Parathyroid adenoma (tissue), 2 donors: Measurements from ENCODE around the gene NBDY.

ENCODE experiments used
- H2AFZ ChIP-seq: fragments of 300-600 bp; sonication (generic); one replicate; pipeline ENCODE4 v1.7.0; 2017; ENCODE audit warnings: antibody characterized with exemption, mild to moderate bottlenecking
- H3K27ac ChIP-seq: fragments of 300-600 bp; sonication (generic); one replicate; pipeline ENCODE4 v1.7.0; 2017
- H3K27me3 ChIP-seq: fragments of 300-600 bp; sonication (generic); one replicate; pipeline ENCODE4 v1.7.0; 2017; ENCODE audit warnings: low read length; ENCODE audit not compliant: control insufficient read depth, insufficient read depth
- H3K36me3 ChIP-seq: fragments of 300-600 bp; sonication (generic); one replicate; pipeline ENCODE4 v1.7.0; 2017; ENCODE audit warnings: low read length; ENCODE audit not compliant: control insufficient read depth, insufficient read depth
- H3K4me1 ChIP-seq: fragments of 300-600 bp; sonication (generic); one replicate; pipeline ENCODE4 v1.7.0; 2017; ENCODE audit warnings: control low read depth
- H3K4me2 ChIP-seq: fragments of 300-600 bp; sonication (generic); one replicate; pipeline ENCODE4 v1.7.0; 2017; ENCODE audit warnings: low read length
- H3K4me3 ChIP-seq: fragments of 300-600 bp; sonication (generic); one replicate; pipeline ENCODE4 v1.7.0; 2017; ENCODE audit warnings: low read depth, low read length
- H3K79me2 ChIP-seq: fragments of 300-600 bp; sonication (generic); one replicate; pipeline ENCODE4 v1.7.0; 2017; ENCODE audit warnings: control low read depth
- H3K9ac ChIP-seq: fragments of 300-600 bp; sonication (generic); one replicate; pipeline ENCODE4 v1.7.0; 2017; ENCODE audit warnings: mild to moderate bottlenecking
- H3K9me3 ChIP-seq: fragments of 300-600 bp; sonication (generic); one replicate; pipeline ENCODE4 v1.7.0; 2017; ENCODE audit warnings: low read length; ENCODE audit not compliant: control insufficient read depth
- CTCF ChIP-seq: fragments of 300-600 bp; sonication (generic); IDR thresholded peaks from one replicate; pipeline ENCODE4 v1.7.0; 2017; ENCODE audit warnings: antibody characterized with exemption, mild to moderate bottlenecking
- donor health status: primary hyperparathyroidism.

The NBDY gene

GRCh38 chrX:56793521-56794320, 64.7 kb downstream of the NBDY start:
- no peak for TF ChIP-seq CTCF
- no peak overlapping the region for H2AFZ ChIP-seq
- no peak overlapping the region for H3K4me3 ChIP-seq

DNA sequence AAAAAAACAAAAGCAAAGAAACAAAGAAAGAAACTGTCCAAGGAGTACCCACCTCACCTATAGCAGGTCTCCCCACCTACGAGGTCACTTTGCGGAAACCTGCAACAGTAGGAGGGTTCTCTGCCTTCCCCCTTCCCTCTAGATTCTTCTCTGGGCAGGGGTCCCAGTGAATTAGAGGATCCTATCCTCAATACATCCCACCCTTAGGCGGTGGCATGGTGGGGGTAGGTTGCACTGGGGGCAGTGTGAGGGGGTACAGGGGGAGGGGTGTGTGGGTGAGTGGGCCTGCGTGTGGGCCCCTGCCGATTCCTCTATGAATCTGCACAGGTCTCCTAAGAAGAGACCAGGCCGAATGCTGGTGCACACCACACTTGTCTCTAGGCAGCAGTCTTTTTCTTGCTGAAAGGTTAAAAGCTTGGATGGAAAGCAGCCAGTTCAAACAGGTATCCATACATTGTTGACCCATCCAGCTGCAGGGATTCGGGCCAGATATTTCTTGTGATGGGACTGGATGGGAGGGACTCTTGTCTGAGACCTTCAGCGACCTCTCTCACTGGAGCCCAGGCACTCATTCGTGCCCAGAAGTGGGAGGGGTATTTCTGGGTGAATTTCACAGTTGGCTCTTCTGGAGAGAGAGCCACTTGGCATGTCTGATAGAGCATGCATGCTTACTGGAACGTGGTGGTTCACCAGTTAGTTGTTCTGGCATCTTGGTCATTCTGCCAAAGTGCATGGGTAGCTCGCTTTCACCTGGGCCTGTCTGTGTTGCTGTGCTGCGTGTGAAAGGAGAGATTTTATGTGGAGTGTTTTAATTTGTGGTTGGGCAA, 65.6 kb downstream of the NBDY start:
- no peaks in the 10 kb centered on the region for H3K79me2 ChIP-seq
- H3K4me2 ChIP-seq: no peak overlapping the region
- H3K9me3 ChIP-seq: no peaks in the 10 kb centered on the region
- H3K4me1 ChIP-seq: peaks cover 12% of the 10 kb centered on the region
- H3K27me3 ChIP-seq: no peaks in the 10 kb centered on the region
- H3K36me3 ChIP-seq: no peaks in the 10 kb centered on the region
- TF ChIP-seq CTCF: no peak
- H3K27ac ChIP-seq: no peak overlapping the region
- no peak overlapping the region for H3K9ac ChIP-seq
- no peak overlapping the region for H2AFZ ChIP-seq
- H3K4me3 ChIP-seq: no peak overlapping the region

More at GRCh38 chrX:56793521-56794320, 64.7 kb downstream of the NBDY start:
- H3K27me3 ChIP-seq: no peaks in the 10 kb centered on the region
- H3K4me1 ChIP-seq: peaks cover 9% of the 10 kb centered on the region
- H3K4me2 ChIP-seq: no peak overlapping the region
- no peak overlapping the region for H3K9ac ChIP-seq
- no peak overlapping the region for H3K27ac ChIP-seq
- H3K79me2 ChIP-seq: no peaks in the 10 kb centered on the region
- H3K36me3 ChIP-seq: no peaks in the 10 kb centered on the region
- H3K9me3 ChIP-seq: no peaks in the 10 kb centered on the region

DNA sequence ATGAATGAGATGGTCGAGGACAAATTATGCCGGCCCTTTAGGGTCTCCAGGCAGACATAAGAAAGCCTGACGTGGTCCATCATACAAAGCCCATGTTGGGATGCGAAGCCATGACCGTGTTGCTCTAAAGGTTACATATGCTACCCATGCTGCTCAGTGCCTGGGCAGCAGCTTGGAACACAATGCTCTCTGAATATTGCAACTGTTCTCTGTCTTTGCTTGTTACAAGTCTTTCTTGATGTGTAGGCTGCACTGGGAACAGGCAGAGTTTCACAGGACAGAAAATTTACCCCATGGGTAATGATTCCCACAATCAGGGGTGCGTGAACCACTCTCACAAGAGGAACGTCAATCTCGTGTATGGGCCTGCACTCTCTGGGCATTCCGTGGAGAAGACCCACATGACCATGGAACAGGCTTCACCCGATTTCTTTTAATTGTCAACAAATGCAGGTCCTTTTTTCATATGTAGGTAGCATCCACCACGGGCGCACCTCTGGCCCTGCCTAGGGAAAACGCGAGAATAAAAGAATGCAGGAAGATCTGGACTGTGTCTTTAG, 66.3 kb downstream of the NBDY start:
- no peak overlapping the region for H3K4me2 ChIP-seq
- TF ChIP-seq CTCF: no peak
- H3K9ac ChIP-seq: no peak overlapping the region
- no peaks in the 10 kb centered on the region for H3K36me3 ChIP-seq
- no peak overlapping the region for H2AFZ ChIP-seq
- no peak overlapping the region for H3K4me3 ChIP-seq
- H3K27ac ChIP-seq: no peak overlapping the region
- H3K4me1 ChIP-seq: peaks cover 12% of the 10 kb centered on the region
- no peaks in the 10 kb centered on the region for H3K27me3 ChIP-seq
- H3K9me3 ChIP-seq: no peaks in the 10 kb centered on the region
- H3K79me2 ChIP-seq: no peaks in the 10 kb centered on the region

DNA sequence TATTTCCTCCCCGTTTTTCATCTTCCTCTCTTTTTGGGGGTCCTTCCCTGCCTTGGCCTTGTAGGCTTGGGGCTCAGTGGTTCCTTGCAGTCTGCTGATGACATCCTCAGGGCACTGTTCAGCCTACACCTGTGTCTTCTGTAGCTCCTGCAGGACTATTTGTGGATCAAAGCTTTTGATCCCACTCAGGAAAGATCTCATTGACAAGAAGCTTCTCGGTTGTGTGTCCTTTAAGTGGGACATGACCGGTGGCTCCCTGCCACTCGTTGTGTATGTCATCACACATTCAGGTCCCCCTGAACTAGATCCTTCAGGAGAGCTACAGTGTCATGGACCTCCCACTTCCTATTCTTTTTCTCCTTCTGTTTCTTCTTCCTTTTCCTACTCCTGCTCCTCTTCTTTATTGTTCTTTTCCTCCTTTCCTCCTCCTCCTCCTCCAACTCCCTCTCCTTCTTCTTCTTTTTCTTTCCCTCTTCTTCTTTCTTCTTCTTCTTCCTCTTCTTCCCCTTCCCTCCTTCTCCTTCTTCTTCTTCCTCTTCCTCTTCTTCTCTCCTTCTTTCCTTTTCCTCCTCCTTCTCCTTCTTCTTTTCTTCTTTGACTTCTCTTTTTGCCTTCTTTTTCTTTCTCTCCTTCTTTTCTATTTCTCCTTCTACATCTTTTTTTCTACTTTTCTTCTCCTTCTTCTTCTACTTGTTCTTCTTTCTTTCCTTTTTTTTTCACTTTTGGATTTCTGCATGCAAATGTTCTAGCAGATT, 67.8 kb downstream of the NBDY start:
- no peaks in the 10 kb centered on the region for H3K9me3 ChIP-seq
- H3K79me2 ChIP-seq: no peaks in the 10 kb centered on the region
- H3K27me3 ChIP-seq: no peaks in the 10 kb centered on the region
- no peak overlapping the region for H2AFZ ChIP-seq
- H3K9ac ChIP-seq: no peak overlapping the region
- no peak for TF ChIP-seq CTCF
- H3K27ac ChIP-seq: no peak overlapping the region
- H3K4me1 ChIP-seq: peaks cover 15% of the 10 kb centered on the region
- no peaks in the 10 kb centered on the region for H3K36me3 ChIP-seq
- H3K4me2 ChIP-seq: no peak overlapping the region
- no peak overlapping the region for H3K4me3 ChIP-seq
